IMR-90 (cell line): Measurements from ENCODE around the gene DIP2B. TPM values are rescaled to one million over a fixed set of nuclear protein-coding genes. Genes with fewer than 3 reads are reported as not detected.

Source experiments
- ATAC-seq: fragments of 200-7000 bp; cut with Tn5 transposase; 2 replicates; pipeline ENCODE4 v1.9.1; 2020; ENCODE audit warnings: low read depth, mild to moderate bottlenecking, moderate library complexity
- BruUV-seq: library from RNA; stranded (reverse); fragments of 400-500 nt; replicated peaks from 2 replicates; lab custom pipeline; 2021; lab: Mats Ljungman, UMichigan
- CTCF ChIA-PET: fragments of 300-600 bp; formaldehyde crosslinking; extraction: SDS; loops from one replicate; lab custom pipeline; 2021; ENCODE audit warnings: antibody characterized with exemption; lab: Yijun Ruan, JAX
- POLR2A ChIA-PET: fragments of 300-600 bp; sonication (Branson Sonifier 250); formaldehyde crosslinking; loops from one replicate; lab custom pipeline; 2022; ENCODE audit warnings: antibody characterized with exemption; ENCODE audit not compliant: unreplicated experiment; lab: Charles Lee
- DNase-seq: peaks from one replicate; pipeline ENCODE4 v3.0.0; 2013
- H2AFZ ChIP-seq: replicated peaks from 2 replicates; pipeline ENCODE3; 2013; ENCODE audit warnings: low read length, mild to moderate bottlenecking; ENCODE audit not compliant: poor library complexity
- H2AK5ac ChIP-seq: 2 replicates; pipeline ENCODE4 v1.6.1; 2013; ENCODE audit warnings: low read depth, low read length, inconsistent platforms
- H2AK9ac ChIP-seq: replicated peaks from 2 replicates; pipeline ENCODE3; 2013; ENCODE audit warnings: mild to moderate bottlenecking, low read depth, low read length, moderate library complexity; ENCODE audit not compliant: poor library complexity
- H2BK120ac ChIP-seq: 2 replicates; pipeline ENCODE4 v1.6.1; 2013; ENCODE audit warnings: low read depth, low read length, inconsistent platforms
- H2BK15ac ChIP-seq: 3 replicates; pipeline ENCODE4 v1.6.1; 2013; ENCODE audit warnings: low read depth, low read length, inconsistent platforms
- H2BK20ac ChIP-seq: 2 replicates; pipeline ENCODE4 v1.6.1; 2013; ENCODE audit warnings: low read depth, mild to moderate bottlenecking, inconsistent platforms, low read length, moderate library complexity
- H2BK5ac ChIP-seq: 2 replicates; pipeline ENCODE4 v1.6.1; 2013; ENCODE audit warnings: mild to moderate bottlenecking, low read depth, low read length, inconsistent platforms; ENCODE audit not compliant: poor library complexity, severe bottlenecking
- H3K14ac ChIP-seq: replicated peaks from 2 replicates; pipeline ENCODE4 v1.6.1; 2013; ENCODE audit warnings: low read depth, low read length, inconsistent platforms
- H3K18ac ChIP-seq: 2 replicates; pipeline ENCODE4 v1.6.1; 2013; ENCODE audit warnings: low read depth, low read length, control low read depth
- H3K23ac ChIP-seq: 2 replicates; pipeline ENCODE4 v1.6.1; 2013; ENCODE audit warnings: low read depth, low read length, inconsistent platforms
- H3K27ac ChIP-seq: 2 replicates; pipeline ENCODE4 v1.5.1; 2013; ENCODE audit warnings: mild to moderate bottlenecking, control low read depth, low read length; ENCODE audit not compliant: insufficient read depth
- H3K27me3 ChIP-seq: 2 replicates; pipeline ENCODE4 v1.6.1; 2013; ENCODE audit warnings: low read length; ENCODE audit not compliant: control insufficient read depth, insufficient read depth
- H3K36me3 ChIP-seq: 2 replicates; pipeline ENCODE4 v1.6.1; 2013; ENCODE audit warnings: low read length, mixed read lengths; ENCODE audit not compliant: control insufficient read depth, insufficient read depth
- H3K4ac ChIP-seq: 2 replicates; pipeline ENCODE4 v1.6.1; 2013; ENCODE audit warnings: low read depth, low read length, inconsistent platforms
- H3K4me1 ChIP-seq: 2 replicates; pipeline ENCODE4 v1.6.1; 2013; ENCODE audit warnings: low read length, mixed read lengths; ENCODE audit not compliant: control insufficient read depth, insufficient read depth
- H3K4me2 ChIP-seq: 2 replicates; pipeline ENCODE4 v1.6.1; 2013; ENCODE audit warnings: low read depth, mild to moderate bottlenecking, control low read depth, low read length, moderate library complexity
- H3K4me3 ChIP-seq: 2 replicates; pipeline ENCODE4 v1.5.1; 2013; ENCODE audit warnings: low read depth, mild to moderate bottlenecking, control low read depth, low read length, moderate library complexity; ENCODE audit not compliant: insufficient read depth
- H3K56ac ChIP-seq: 2 replicates; pipeline ENCODE4 v1.6.1; 2013; ENCODE audit warnings: low read length, inconsistent platforms; ENCODE audit not compliant: insufficient read depth; ENCODE audit errors: extremely low read depth
- H3K79me1 ChIP-seq, 2 experiments: 2 replicates each; pipeline ENCODE4 v1.6.1; 2013; ENCODE audit warnings: low read length in 2 of 2, inconsistent platforms in 1 of 2, low read depth in 1 of 2
- H3K9ac ChIP-seq: 2 replicates; pipeline ENCODE4 v1.6.1; 2013; ENCODE audit warnings: low read depth, low read length, control low read depth
- H3K9me1 ChIP-seq: 2 replicates; pipeline ENCODE4 v1.6.1; 2013; ENCODE audit warnings: low read length, inconsistent platforms; ENCODE audit not compliant: insufficient read depth
- H3K9me3 ChIP-seq: 2 replicates; pipeline ENCODE4 v1.6.1; 2013; ENCODE audit warnings: low read length; ENCODE audit not compliant: control insufficient read depth, insufficient read depth
- H4K20me1 ChIP-seq: 2 replicates; pipeline ENCODE4 v1.6.1; 2013; ENCODE audit warnings: low read length, inconsistent platforms; ENCODE audit not compliant: insufficient read depth
- H4K5ac ChIP-seq: 2 replicates; pipeline ENCODE4 v1.6.1; 2013; ENCODE audit warnings: mild to moderate bottlenecking, low read depth, low read length, control low read depth
- H4K8ac ChIP-seq, 2 experiments: 2 replicates each; pipeline ENCODE4 v1.6.1; 2013; ENCODE audit warnings: low read depth in 2 of 2, low read length in 2 of 2, control low read depth in 1 of 2, inconsistent platforms in 1 of 2
- H4K91ac ChIP-seq: 2 replicates; pipeline ENCODE4 v1.6.1; 2013; ENCODE audit warnings: low read depth, low read length, inconsistent platforms; ENCODE audit not compliant: insufficient read depth
- CEBPB ChIP-seq: IDR thresholded peaks from 2 replicates; pipeline ENCODE4 v1.6.1; 2012; ENCODE audit warnings: low read depth, low read length, improper control_type of control experiment
- FOS ChIP-seq: fragments of 150-350 bp; IDR thresholded peaks from 2 replicates; pipeline ENCODE4 v1.6.1; 2016; ENCODE audit warnings: low read depth, low read length
- MAFK ChIP-seq: IDR thresholded peaks from 2 replicates; pipeline ENCODE4 v1.6.1; 2012; ENCODE audit warnings: low read depth, low read length, improper control_type of control experiment
- WGBS, 2 experiments: methylation state at CpG; one replicate each; pipeline versions ENCODE4 v1.1.5 to v1.1.7; 2013; ENCODE audit warnings: missing lambda C conversion rate in 2 of 2; ENCODE audit not compliant: insufficient read length in 1 of 2; ENCODE audit errors: extremely low coverage in 2 of 2; 5-methylcytosine and 5-hydroxymethylcytosine counted together
- dilution Hi-C: fragments of 300-500 bp; cut with HindIII; formaldehyde crosslinking; loops from one replicate; pipeline ENCODE4 v1.14.3; 2018; ENCODE audit warnings: low sequenced_read_pairs; ENCODE audit not compliant: unreplicated experiment
- in situ Hi-C: fragments of 300-500 bp; cut with MboI; formaldehyde crosslinking; loops from 3 replicates; pipeline ENCODE4 v1.14.3; 2019; ENCODE audit warnings: low sequenced_read_pairs, inconsistent platforms, mixed read lengths
- intact Hi-C: fragments of 100-400 bp; cut with micrococcal nuclease; formaldehyde crosslinking; loops from 2 replicates; pipeline ENCODE4 v1.10.0; 2022
- polyA plus RNA-seq, 3 experiments: library from polyadenylated mRNA; depleted of rRNA; stranded (reverse); fragments of >200 nt; gene quantifications; 2 replicates each; pipeline ENCODE4 v1.2.3, GENCODE V29; 2012; ENCODE audit warnings: low replicate concordance in 1 of 3
- total RNA-seq: library from RNA; depleted of rRNA; stranded (reverse); fragments of >200 nt; gene quantifications from 2 replicates; pipeline ENCODE4 v1.2.3, GENCODE V29; 2012
- TF ChIP-seq, protein P1 (sequence below): fragments of 150-350 bp; IDR thresholded peaks from 2 replicates; pipeline ENCODE4 v1.6.1; 2016; ENCODE audit warnings: low read depth, mild to moderate bottlenecking, low read length, moderate library complexity, borderline replicate concordance

The DIP2B gene
- total and polyA plus RNA-seq, 2 of the 4 experiments (the other 2 are of a cell fraction), result 7.7 to 12.9 TPM

DNA sequence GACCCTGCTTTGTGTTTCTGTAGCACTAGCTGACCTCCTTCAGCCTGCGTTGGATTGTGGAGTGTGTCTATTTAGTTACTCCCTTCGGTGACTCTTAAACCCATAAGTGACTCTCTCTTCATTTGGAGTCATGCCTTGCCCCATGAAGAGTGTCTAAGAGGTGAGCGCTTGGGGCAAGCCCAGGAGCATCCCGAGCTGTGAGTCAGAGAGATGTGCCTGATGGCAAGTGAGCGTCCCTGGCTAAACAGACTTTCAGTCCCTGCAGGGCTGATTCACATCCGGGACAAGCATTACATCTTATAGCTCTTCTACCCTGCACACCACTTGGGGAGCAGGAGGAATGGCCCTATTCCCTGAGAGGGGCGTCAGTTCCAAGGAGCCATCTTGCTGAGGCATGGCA lies 234.8 kb downstream of the DIP2B start:
- no peak overlapping the region for H2AK9ac ChIP-seq
- intact Hi-C loops (loop anchor here (2.0 kb wide), 1 partner anchor 165 kb away; no protein-coding TSS in a partner anchor), in situ Hi-C loops (no loop called here), dilution Hi-C loops (no loop called here)
- TF ChIP-seq, protein P1, sequence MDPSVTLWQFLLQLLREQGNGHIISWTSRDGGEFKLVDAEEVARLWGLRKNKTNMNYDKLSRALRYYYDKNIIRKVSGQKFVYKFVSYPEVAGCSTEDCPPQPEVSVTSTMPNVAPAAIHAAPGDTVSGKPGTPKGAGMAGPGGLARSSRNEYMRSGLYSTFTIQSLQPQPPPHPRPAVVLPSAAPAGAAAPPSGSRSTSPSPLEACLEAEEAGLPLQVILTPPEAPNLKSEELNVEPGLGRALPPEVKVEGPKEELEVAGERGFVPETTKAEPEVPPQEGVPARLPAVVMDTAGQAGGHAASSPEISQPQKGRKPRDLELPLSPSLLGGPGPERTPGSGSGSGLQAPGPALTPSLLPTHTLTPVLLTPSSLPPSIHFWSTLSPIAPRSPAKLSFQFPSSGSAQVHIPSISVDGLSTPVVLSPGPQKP, result no peak
- TF ChIP-seq MAFK (no peak), FOS (no peak), CEBPB (no peak)
- peaks cover 3% of the 10 kb centered on the region; the same call in 1 of the 2 replicates for H3K9me1 ChIP-seq
- H2BK5ac ChIP-seq, result no peak overlapping the region
- ATAC-seq (no peak), DNase-seq (peak; percentile 16)
- H3K4me1 ChIP-seq, result no peaks in the 10 kb centered on the region
- H4K91ac ChIP-seq, result no peak overlapping the region
- H3K4ac ChIP-seq, result no peak overlapping the region
- H3K4me2 ChIP-seq, result no peak overlapping the region
- H3K9me3 ChIP-seq, result no peaks in the 10 kb centered on the region
- POLR2A ChIA-PET, result no interaction called here
- no peak overlapping the region for H3K18ac ChIP-seq
- no peak overlapping the region for H3K23ac ChIP-seq
- H3K4me3 ChIP-seq, result no peak overlapping the region
- no peak overlapping the region for H2BK15ac ChIP-seq
- H2AFZ ChIP-seq, result no peak overlapping the region
- no TSS peak for BruUV-seq
- H3K56ac ChIP-seq, result no peak overlapping the region
- WGBS, 2 experiments, result no CpG with 5 or more reads among the region's 7 CpGs
- no peak overlapping the region for H4K8ac ChIP-seq
- no peak overlapping the region for H4K5ac ChIP-seq
- peaks cover 40% of the 10 kb centered on the region for H3K36me3 ChIP-seq
- no peak overlapping the region for H2BK20ac ChIP-seq
- H4K20me1 ChIP-seq, result no peaks in the 10 kb centered on the region
- H2BK120ac ChIP-seq, result no peak overlapping the region
- H3K14ac ChIP-seq, result no peak overlapping the region
- no peak overlapping the region for H2AK5ac ChIP-seq
- 0 out of 4 replicates have a peak, but pooled peaks cover 0 to 2% of the 10 kb centered on the region in 2 experiments for H3K79me1 ChIP-seq
- no peaks in the 10 kb centered on the region for H3K27me3 ChIP-seq
- CTCF ChIA-PET, result no interaction called here
- H3K9ac ChIP-seq, result no peak overlapping the region
- H3K27ac ChIP-seq, result no peak overlapping the region
